Uterus (tissue), 2 donors: ENCODE measurements around the gene CTDSPL.

ENCODE experiments used
- CTCF ChIP-seq, 4 experiments: fragments of 200-600 bp in 2 of 4; fragments of 450-650 bp in 2 of 4; sonication (generic) in 2 of 4; IDR thresholded peaks; one replicate each; pipeline ENCODE4 v1.5.1; 2016 to 2019; ENCODE audit warnings: antibody characterized with exemption in 4 of 4, mild to moderate bottlenecking in 2 of 4, moderate library complexity in 1 of 4
- POLR2A ChIP-seq, 2 donors: fragments of 450-650 bp; IDR thresholded peaks; one replicate each; pipeline ENCODE4 v1.6.1; 2016; ENCODE audit warnings: antibody characterized with exemption in 2 of 2, mild to moderate bottlenecking in 1 of 2, moderate library complexity in 1 of 2

DNA sequence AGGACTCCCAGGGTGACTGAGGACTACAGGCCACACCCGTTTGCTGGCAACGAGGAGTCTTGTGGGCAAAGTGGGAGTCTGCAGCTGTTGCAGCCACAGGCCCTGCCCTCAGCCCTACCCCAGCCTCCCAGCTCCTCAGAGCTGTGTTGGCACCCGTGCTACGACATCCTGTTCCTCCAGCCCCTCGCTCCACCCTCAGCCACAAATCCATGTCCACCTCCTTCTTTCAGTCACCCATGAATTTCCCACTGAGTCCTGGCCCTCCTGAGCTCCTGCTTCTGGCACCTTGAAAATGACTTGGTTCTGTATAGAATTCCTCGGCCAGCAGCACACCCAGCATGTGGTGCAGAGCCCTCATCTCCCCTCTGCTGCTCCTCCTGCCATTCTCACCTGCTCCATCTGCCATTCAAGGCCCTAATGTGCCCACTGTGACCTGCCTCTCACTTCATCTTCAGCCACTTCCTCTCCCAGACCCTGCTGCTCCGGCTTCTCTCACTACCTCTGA, 108.0 kb downstream of the CTDSPL start:
- TF ChIP-seq CTCF (IDR thresholded peaks at IDR 0.05), result no peak
- no peak for TF ChIP-seq POLR2A (IDR thresholded peaks at IDR 0.05)
